ENCODE data around the gene ST8SIA5. TPM values are rescaled to one million over a fixed set of nuclear protein-coding genes. Genes with fewer than 3 reads are reported as not detected.

Gene ST8SIA5
- total and polyA plus RNA-seq, 9 donors: 0.35 to 1.3 (median 0.52) TPM; not detected in 1

DNA sequence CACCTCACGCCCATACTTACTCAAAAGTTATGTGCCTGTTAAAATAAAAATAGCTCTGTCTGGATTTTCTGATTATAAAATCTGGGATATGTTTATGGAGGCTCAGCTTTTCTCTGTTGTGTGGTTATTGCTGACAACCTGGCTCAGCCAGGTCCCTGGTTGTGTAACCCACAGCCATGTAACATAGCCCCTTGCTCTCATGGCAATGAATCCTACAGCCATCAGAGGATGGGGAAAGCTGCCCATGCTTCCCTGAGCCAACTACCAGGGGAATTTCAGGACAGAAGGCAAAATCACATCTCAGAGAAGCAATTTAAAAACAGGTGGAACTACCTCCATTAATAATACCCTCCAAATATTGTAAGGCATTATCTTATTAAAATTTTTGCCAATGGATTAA lies 29.7 kb downstream of the ST8SIA5 start:
- DNase-seq: no peak
- no peaks in the 10 kb centered on the region for H3K36me3 ChIP-seq
- H3K27me3 ChIP-seq: no peaks in the 10 kb centered on the region
- no peak overlapping the region for H3K4me3 ChIP-seq
- TF ChIP-seq POLR2A (IDR thresholded peaks at IDR 0.05) (no peak), CTCF (IDR thresholded peaks at IDR 0.05) (no peak), EP300 (IDR thresholded peaks at IDR 0.05) (no peak)
- no peaks in the 10 kb centered on the region for H3K4me1 ChIP-seq (ENCODE audit: insufficient read depth)
- intact Hi-C loops (cut with DNase I): no loop called here
- H3K9me3 ChIP-seq: no peaks in the 10 kb centered on the region
- no peak overlapping the region for H3K27ac ChIP-seq
- WGBS, 3 donors: 93 to 94% (median 93%) methylated on average over 1 of the region's 1 CpG

DNA sequence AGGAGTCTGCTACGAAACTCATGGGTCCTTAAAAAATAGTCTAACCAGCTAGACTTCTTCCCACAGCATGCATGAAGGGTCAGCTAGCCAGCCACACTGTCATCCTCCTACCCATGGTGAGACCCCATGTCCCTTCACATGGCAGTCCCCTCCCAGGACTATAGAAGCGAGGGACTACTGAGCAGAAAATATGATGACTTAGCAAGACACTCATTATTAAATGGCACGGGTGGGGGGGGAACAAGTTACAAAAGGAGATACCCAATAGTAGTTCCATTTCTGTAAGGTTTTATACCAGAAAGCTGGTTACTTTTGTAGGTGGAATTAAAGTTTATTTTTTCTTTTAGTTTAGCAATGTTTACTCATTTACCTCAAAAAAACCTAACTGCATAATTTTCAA lies 31.5 kb downstream of the ST8SIA5 start:
- H3K27me3 ChIP-seq: no peaks in the 10 kb centered on the region
- intact Hi-C loops (cut with DNase I): no loop called here
- H3K4me3 ChIP-seq: no peak overlapping the region
- DNase-seq: no peak
- 84 to 92% (median 91%) methylated on average over 3 of the region's 3 CpGs for WGBS, 3 donors
- no peaks in the 10 kb centered on the region for H3K36me3 ChIP-seq
- no peaks in the 10 kb centered on the region for H3K4me1 ChIP-seq (ENCODE audit: insufficient read depth)
- no peaks in the 10 kb centered on the region for H3K9me3 ChIP-seq
- no peak for TF ChIP-seq POLR2A (IDR thresholded peaks at IDR 0.05)
- no peak overlapping the region for H3K27ac ChIP-seq

DNA sequence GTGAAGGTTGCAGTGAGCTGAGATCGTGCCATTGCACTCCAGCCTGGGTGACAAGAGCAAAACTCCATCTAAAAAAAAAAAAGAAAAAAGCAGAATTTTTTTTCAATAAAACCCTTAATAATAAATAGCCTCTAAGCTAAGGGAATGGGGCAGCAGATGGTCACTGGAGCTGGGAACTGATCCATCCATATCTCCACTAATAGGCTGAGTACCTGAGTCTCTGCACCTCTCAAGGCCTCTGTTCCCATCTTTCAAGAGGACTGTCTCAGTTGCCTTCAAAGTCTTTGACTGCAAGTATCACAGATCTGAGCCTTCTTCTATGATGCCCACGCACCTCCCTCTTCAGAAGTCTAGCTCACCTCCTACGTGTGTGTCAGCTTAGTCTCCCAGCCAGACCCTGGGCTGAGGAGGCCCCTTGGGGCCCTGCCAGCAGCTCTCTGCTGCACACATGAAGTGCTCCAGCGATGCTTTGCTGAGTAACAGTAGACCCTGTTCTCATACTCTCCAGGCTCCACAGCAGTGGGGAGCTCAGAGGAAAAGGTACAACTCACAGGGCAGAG lies 32.9 kb downstream of the ST8SIA5 start:
- WGBS, 3 donors: 52 to 66% (median 57%) methylated on average over 4 of the region's 4 CpGs
- no peak overlapping the region for H3K27ac ChIP-seq
- H3K9me3 ChIP-seq: no peaks in the 10 kb centered on the region
- no peak overlapping the region for H3K4me3 ChIP-seq
- no peak for DNase-seq
- H3K36me3 ChIP-seq: no peaks in the 10 kb centered on the region
- H3K4me1 ChIP-seq (ENCODE audit: insufficient read depth): peaks cover 2% of the 10 kb centered on the region
- TF ChIP-seq POLR2A (IDR thresholded peaks at IDR 0.05): no peak
- no peak for TF ChIP-seq CTCF (IDR thresholded peaks at IDR 0.05)
- TF ChIP-seq EP300 (IDR thresholded peaks at IDR 0.05): no peak
- intact Hi-C loops (cut with DNase I): no loop called here
- H3K27me3 ChIP-seq: no peaks in the 10 kb centered on the region

DNA sequence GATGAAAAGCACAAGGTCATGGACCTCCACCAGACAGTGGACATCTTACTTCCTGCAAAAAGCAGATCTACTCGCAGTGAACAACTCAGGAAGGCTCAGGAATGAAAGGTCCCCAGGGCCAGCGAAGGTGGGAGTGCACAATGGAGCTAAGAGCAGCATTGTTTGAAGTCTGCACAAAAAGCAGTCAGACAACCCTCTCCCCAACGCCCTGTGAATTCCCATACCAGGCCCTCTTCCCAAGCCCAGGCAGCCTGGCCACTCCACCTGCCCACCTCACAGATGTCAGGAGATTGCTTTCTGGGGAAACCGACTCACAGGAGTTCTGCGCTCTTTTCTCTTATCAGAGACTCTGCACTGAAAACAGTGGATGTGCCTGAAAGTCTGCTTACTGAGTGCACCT lies 34.8 kb downstream of the ST8SIA5 start:
- no peak for TF ChIP-seq CTCF (IDR thresholded peaks at IDR 0.05)
- TF ChIP-seq EP300 (IDR thresholded peaks at IDR 0.05): no peak
- no peak for TF ChIP-seq POLR2A (IDR thresholded peaks at IDR 0.05)
- H3K36me3 ChIP-seq: no peaks in the 10 kb centered on the region
- DNase-seq: no peak
- H3K4me1 ChIP-seq (ENCODE audit: insufficient read depth): peaks cover 2% of the 10 kb centered on the region
- no peaks in the 10 kb centered on the region for H3K9me3 ChIP-seq
- intact Hi-C loops (cut with DNase I): no loop called here
- no peak overlapping the region for H3K27ac ChIP-seq
- no peak overlapping the region for H3K4me3 ChIP-seq
- WGBS, 3 donors: 47 to 50% (median 48%) methylated on average over 5 of the region's 5 CpGs
- H3K27me3 ChIP-seq: no peaks in the 10 kb centered on the region

DNA sequence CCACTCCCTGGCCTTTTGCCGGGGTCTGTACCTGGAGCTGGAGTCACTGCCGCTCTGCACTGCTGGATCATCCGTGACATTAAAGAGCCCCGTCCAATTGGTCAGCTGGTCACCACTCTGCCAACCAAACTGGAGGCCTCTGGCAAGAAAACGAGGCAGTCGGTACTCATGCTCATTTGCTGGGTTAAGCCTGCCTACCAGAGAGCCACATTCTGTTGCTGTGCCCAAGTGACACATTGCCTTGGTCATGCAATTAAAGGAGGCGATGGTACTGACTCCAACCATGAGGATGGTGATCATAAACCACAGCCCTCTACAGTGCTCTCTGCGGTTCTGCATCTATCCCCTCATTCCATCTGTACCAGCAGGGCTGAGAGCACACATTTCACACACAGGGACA lies 35.5 kb downstream of the ST8SIA5 start:
- 91 to 94% (median 94%) methylated on average over 6 to 8 of the region's 8 CpGs for WGBS, 3 donors
- H3K4me3 ChIP-seq: no peak overlapping the region
- H3K9me3 ChIP-seq: no peaks in the 10 kb centered on the region
- no peak overlapping the region for H3K27ac ChIP-seq
- TF ChIP-seq CTCF (IDR thresholded peaks at IDR 0.05) (no peak), EP300 (IDR thresholded peaks at IDR 0.05) (no peak), POLR2A (IDR thresholded peaks at IDR 0.05) (no peak)
- no peaks in the 10 kb centered on the region for H3K27me3 ChIP-seq
- H3K4me1 ChIP-seq (ENCODE audit: insufficient read depth): peaks cover 2% of the 10 kb centered on the region
- no peak for DNase-seq
- H3K36me3 ChIP-seq: no peaks in the 10 kb centered on the region
- intact Hi-C loops (cut with DNase I): no loop called here
